ENCODE results near the gene FCER1G. TPM values are rescaled to one million over a fixed set of nuclear protein-coding genes. Genes with fewer than 3 reads are reported as not detected.

Gene FCER1G
- total and polyA plus RNA-seq, 9 of the 15 experiments (the other 6 are each of a cell fraction or from before 2014, with no cell fraction given), result 0.15 to 0.69 (median 0.31) TPM; not detected in 2

DNA sequence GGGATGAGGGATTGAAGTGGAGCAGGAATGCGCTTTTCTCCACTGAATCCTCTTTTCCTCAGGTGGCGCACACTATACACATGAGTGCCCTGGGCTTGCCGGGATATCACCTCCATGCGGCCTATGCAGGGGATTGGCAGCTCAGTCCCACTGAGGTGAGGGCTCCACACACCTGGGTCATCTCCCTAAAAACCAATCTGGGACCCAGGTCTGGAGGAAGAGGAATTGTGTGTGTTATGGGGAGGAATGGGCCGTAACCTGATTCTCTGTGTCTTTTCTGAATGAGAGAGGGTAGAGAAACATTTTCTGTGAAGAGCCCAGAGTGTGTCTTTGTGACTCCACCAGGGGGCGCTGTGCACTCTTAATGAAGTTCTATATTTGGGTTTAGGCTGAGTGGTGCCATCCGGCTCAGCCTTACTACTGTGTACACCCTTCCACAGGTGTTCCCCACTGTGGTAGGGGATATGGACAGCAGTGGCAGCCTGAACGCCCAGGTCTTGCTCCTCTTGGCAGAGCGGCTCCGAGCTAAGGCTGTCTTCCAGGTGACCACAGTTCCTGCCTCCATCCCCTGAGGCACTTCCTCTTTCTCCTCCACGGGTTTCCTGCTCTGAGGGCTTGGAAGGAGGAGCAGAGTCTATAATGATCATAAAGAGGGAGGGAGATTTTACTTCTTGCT is 12.2 kb downstream of the FCER1G start (continued):
- no peak for TF ChIP-seq MAFK (IDR thresholded peaks at IDR 0.05; ENCODE audit: low read length)
- TF ChIP-seq, protein P1, sequence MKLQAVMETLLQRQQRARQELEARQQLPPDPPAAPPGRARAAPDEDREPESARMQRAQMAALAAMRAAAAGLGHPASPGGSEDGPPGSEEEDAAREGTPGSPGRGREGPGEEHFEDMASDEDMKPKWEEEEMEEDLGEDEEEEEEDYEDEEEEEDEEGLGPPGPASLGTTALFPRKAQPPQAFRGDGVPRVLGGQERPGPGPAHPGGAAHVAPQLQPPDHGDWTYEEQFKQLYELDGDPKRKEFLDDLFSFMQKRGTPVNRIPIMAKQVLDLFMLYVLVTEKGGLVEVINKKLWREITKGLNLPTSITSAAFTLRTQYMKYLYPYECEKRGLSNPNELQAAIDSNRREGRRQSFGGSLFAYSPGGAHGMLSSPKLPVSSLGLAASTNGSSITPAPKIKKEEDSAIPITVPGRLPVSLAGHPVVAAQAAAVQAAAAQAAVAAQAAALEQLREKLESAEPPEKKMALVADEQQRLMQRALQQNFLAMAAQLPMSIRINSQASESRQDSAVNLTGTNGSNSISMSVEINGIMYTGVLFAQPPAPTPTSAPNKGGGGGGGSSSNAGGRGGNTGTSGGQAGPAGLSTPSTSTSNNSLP (IDR thresholded peaks at IDR 0.05; ENCODE audit: borderline replicate concordance, low read depth, low read length), result no peak
- peak; percentile 87 for TF ChIP-seq MEF2A (IDR thresholded peaks at IDR 0.05; ENCODE audit: control insufficient read depth, low read depth, low read length)
- TF ChIP-seq FOSL1 (tag; conservative IDR thresholded peaks at IDR 0.05), result no peak
- TF ChIP-seq, protein P2, sequence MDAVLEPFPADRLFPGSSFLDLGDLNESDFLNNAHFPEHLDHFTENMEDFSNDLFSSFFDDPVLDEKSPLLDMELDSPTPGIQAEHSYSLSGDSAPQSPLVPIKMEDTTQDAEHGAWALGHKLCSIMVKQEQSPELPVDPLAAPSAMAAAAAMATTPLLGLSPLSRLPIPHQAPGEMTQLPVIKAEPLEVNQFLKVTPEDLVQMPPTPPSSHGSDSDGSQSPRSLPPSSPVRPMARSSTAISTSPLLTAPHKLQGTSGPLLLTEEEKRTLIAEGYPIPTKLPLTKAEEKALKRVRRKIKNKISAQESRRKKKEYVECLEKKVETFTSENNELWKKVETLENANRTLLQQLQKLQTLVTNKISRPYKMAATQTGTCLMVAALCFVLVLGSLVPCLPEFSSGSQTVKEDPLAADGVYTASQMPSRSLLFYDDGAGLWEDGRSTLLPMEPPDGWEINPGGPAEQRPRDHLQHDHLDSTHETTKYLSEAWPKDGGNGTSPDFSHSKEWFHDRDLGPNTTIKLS (IDR thresholded peaks at IDR 0.05; ENCODE audit: borderline replicate concordance, low read depth), result peak; percentile 44; the same call in 1 of the 2 replicates
- TF ChIP-seq XRCC5 (IDR thresholded peaks at IDR 0.05; ENCODE audit: low read depth, low read length), result 0 out of 2 replicates have a peak, but pooled peaks have one; percentile 41
- TF ChIP-seq ATF7 (IDR thresholded peaks at IDR 0.05), result 0 out of 2 replicates have a peak, but pooled peaks have one; percentile 55
- 0 out of 2 replicates have a peak, but pooled peaks have one; percentile 17 for TF ChIP-seq MYC (IDR thresholded peaks at IDR 0.05; ENCODE audit: low read depth, low read length)
- TF ChIP-seq MYC (CRISPR knock-in tag; IDR thresholded peaks at IDR 0.05; ENCODE audit: borderline replicate concordance, low read depth), result no peak
- no peak for TF ChIP-seq RFX7 (CRISPR knock-in tag; IDR thresholded peaks at IDR 0.05)
- no peak for TF ChIP-seq RUNX1 (IDR thresholded peaks at IDR 0.05; ENCODE audit: low read depth)
- TF ChIP-seq, protein P3, sequence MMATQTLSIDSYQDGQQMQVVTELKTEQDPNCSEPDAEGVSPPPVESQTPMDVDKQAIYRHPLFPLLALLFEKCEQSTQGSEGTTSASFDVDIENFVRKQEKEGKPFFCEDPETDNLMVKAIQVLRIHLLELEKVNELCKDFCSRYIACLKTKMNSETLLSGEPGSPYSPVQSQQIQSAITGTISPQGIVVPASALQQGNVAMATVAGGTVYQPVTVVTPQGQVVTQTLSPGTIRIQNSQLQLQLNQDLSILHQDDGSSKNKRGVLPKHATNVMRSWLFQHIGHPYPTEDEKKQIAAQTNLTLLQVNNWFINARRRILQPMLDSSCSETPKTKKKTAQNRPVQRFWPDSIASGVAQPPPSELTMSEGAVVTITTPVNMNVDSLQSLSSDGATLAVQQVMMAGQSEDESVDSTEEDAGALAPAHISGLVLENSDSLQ (IDR thresholded peaks at IDR 0.05), result peak; percentile 9; the same call in 1 of the 2 replicates
- TF ChIP-seq SRSF7 (optimal IDR thresholded peaks at IDR 0.05; ENCODE audit: low read depth, low read length), result no peak
- TF ChIP-seq RBFOX2 (IDR thresholded peaks at IDR 0.05; ENCODE audit: low read depth, low read length), result peak; percentile 34; the same call in 1 of the 2 replicates
- no peak for TF ChIP-seq KLF1 (tag; IDR thresholded peaks at IDR 0.05)
- peak; percentile 31; the same call in 1 of the 2 replicates for TF ChIP-seq CC2D1A (IDR thresholded peaks at IDR 0.05)
- TF ChIP-seq, protein P4, sequence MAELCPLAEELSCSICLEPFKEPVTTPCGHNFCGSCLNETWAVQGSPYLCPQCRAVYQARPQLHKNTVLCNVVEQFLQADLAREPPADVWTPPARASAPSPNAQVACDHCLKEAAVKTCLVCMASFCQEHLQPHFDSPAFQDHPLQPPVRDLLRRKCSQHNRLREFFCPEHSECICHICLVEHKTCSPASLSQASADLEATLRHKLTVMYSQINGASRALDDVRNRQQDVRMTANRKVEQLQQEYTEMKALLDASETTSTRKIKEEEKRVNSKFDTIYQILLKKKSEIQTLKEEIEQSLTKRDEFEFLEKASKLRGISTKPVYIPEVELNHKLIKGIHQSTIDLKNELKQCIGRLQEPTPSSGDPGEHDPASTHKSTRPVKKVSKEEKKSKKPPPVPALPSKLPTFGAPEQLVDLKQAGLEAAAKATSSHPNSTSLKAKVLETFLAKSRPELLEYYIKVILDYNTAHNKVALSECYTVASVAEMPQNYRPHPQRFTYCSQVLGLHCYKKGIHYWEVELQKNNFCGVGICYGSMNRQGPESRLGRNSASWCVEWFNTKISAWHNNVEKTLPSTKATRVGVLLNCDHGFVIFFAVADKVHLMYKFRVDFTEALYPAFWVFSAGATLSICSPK (IDR thresholded peaks at IDR 0.05; ENCODE audit: borderline replicate concordance), result no peak
- TF ChIP-seq, protein P5, sequence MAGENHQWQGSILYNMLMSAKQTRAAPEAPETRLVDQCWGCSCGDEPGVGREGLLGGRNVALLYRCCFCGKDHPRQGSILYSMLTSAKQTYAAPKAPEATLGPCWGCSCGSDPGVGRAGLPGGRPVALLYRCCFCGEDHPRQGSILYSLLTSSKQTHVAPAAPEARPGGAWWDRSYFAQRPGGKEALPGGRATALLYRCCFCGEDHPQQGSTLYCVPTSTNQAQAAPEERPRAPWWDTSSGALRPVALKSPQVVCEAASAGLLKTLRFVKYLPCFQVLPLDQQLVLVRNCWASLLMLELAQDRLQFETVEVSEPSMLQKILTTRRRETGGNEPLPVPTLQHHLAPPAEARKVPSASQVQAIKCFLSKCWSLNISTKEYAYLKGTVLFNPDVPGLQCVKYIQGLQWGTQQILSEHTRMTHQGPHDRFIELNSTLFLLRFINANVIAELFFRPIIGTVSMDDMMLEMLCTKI (IDR thresholded peaks at IDR 0.05; ENCODE audit: partially characterized antibody), result no peak
- peak; percentile 41; the same call in 1 of the 2 replicates for TF ChIP-seq L3MBTL2 (IDR thresholded peaks at IDR 0.05)
